GM19463 (cell line): ENCODE measurements around the gene MTA3.

ENCODE experiments used
- ATAC-seq: cut with Tn5 transposase; IDR thresholded peaks from one replicate; pipeline ENCODE4 v1.9.1; 2021; ENCODE audit warnings: mild to moderate bottlenecking, moderate library complexity; ENCODE audit not compliant: unreplicated experiment

The MTA3 gene

DNA sequence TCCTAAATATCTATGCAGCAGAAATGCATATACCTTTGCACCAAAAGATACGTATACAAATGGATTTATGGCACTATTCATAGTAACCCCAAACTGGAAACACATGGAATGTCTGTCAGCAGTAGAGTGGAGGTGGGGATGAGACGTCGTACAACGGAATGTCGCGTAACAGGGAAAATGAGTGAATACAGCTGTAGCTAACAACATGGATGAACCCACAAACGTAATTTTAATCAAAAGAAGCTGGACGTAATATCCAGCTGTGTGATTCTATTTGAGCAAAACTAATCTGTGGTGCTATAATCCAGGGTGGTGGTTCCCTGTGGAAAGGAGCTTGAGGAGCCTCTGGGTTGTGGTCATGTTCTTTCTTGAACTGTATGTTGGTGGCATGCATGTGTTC, 89.9 kb downstream of the MTA3 start:
- ATAC-seq, result no peak

DNA sequence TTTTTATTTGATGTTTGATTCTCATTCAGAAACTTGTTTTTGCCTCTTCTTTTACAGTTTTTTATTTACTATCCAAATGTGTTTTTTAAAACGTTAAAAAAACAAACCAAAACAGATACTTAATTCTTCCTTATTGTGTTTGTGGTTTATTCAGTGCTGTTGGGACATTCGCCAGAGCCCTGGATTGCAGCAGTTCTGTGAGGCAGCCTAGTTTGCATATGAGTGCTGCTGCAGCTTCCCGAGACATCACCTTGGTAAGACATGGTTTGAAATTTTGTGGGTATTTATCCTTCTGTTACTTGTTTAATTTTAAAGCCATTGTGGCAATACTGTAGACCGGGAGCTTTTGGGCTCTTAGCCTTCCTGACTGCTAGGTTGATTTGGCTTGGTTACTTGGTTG, 91.2 kb downstream of the MTA3 start:
- no peak for ATAC-seq

DNA sequence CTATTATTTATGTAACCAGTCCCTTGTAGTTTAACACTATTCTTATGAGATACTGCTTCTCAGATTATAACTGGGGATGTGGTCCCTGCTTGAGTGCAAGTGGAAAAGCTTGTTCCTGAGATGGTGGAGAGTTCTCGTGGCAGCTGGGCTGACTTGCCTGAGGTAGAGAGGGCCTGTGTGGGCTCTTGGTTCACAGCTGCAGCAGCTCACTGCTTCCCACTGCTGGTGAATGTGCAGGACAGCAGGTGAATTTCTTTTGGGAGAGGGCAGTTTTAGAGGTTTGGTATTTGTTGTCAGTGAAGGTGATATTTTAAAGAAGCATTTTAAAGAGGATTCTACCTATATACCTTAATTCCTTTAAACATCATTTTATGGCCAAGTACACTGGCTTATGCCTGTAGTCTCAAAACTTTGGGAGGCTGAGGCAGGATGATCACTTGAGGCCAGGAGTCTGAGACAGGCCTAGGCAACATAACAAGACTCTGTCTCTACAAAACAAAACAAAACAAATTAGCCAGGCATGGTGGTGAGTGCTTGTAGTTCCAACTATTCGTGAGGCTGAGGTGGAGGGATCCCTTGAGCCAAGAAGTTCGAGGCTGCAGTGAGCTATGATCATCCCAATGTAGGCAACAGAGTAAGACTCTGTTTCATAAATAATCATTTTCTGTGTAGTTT, 94.8 kb downstream of the MTA3 start:
- ATAC-seq, result peak; percentile 88

DNA sequence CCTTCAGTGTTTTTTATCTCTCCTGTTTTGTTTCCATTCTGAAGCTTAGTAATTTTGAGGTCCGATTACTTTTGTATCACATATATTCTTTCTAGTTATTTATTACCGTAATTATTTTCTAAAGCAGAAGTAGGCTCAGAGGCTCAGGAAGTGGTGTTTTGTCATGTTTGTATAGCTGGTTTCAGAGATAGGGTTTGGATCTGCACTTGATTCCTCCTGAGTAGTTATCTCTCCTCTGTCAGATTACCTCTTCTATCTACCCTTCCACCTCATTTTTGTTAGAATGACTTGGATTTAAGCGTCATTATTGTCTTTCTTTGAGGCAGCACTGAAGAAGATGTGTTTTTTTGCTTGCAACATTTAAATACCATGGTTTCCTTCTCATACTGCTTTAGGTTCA, 95.4 kb downstream of the MTA3 start:
- peak; percentile 39 for ATAC-seq

DNA sequence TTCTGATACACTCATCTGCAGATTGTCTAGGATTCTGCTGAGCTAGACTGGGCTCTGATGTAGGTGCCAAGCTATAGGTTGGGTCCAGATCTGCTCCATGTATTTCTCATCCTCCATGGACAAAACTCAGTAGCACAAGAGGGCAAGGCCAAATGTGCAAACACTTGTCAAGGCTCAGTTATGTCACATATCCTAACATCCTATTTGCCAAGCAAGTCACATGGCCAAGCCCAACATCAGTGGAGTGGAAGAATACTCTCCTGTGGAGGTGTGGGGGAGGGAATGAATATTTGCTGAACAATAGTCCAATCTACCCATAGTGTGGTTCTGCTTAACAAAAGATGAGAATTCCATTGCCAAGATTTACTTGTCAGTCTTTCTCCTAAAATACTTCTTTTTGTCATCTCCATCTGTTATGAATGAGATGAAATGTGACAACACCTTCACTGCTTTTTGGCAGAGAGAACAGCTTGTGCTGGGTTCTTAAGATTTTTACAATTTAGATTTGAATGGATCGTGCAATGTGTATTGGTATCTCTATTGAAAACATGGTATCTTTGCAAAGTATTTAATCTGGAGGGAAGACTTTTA, 105.7 kb downstream of the MTA3 start:
- ATAC-seq, result no peak

DNA sequence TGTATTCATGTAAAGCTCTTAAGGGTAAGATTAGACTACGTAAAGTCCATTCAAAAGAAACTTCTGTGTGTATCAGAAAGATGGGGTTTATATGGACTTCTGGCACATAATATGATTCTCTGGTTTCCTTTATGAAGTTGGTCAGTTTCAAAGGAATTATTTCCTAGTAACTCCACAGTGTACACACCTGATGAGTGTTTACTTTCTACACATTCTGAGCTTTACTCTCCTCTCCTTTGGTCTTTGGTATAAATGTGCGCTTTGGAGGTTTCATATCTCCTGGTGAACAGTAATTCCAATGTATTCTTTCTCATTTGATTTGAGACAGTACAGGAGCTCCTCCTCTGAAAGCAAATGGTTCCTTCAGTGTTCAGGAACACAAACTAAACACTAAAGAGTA, 107.4 kb downstream of the MTA3 start:
- ATAC-seq, result no peak

DNA sequence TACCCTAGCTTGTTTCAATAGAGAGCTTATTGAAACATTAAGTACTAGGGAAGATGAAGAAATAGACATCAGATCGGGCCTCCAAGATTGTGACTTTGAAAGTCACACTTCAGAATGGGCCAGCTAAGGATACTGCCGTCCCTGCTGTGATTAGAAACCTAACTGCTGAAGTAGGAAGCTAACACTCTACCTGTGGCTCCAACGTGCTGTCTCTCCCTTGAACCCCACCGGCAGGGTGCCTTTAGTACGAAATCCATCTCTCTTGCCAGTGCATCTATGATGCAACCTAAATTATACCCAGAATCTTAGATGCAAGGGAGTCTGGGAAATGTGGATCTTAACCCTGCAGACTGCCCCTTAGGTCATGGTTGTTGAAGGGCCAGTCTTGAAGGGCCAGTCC, 116.9 kb downstream of the MTA3 start:
- ATAC-seq, result no peak

DNA sequence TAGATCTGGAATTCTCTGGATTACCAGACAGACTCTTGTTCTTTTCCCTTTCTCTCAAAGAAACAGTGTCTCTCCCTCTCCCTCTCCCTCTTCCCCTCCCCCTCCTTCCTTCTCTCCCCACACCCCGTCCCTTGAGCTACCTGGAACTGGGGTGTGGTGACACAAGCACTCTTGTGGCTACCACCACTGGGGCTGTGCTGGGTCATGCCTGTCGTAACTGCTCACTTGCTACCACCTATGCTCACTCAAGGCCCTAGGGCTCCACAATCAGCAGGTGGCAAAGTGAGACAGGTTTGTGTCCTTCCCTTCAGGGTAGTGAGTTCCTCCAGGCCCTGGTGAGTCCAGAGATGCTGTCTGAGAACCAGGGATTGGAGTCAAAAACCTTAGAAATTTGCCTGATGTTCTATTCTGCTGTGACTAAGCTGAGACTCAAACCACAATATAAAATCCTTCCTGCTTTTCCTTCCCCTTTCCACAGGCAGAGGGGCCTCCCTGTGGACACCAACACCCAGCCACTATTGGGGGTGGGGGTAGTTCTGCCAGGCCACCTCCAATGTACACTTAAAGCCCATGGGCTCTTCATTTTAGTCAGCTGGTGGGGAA, 124.7 kb downstream of the MTA3 start:
- no peak for ATAC-seq

DNA sequence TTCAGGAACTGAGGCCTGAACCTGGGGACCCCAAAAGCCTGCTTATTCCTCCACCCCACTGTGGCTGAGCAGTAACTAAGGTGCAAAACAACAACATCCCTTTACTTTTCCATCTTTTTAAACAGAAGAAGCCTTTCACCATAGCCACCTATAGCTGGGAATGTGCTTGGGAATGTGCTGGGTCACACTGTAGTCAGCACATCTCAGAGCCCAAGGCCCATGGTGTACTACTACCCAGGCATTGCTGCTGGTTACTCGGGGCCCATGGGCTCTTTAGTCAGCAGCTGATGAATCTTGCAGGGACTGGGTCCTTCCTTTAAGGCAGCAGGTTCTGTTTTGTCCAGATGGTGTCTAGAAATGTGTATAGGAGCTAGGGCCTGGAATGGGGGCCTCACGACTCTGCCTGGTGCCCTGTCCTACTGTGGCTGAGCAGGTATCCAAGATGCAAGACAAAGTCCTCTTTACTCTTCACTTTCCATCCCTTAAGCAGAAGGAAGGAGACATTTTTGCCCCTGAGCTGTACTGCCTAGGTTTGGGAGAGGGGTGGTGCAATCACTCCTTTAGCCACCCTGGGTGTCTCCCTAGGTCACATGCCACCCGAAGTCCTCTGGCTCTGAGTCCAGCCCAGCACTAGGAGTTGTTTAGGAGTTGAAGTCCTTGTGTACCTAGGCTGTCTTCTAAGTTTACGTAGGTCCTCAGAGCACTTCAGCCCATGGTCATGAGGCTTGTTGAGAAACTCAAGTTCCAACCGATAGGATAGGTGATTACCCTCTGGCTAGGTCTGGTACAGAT, 125.5 kb downstream of the MTA3 start:
- no peak for ATAC-seq

DNA sequence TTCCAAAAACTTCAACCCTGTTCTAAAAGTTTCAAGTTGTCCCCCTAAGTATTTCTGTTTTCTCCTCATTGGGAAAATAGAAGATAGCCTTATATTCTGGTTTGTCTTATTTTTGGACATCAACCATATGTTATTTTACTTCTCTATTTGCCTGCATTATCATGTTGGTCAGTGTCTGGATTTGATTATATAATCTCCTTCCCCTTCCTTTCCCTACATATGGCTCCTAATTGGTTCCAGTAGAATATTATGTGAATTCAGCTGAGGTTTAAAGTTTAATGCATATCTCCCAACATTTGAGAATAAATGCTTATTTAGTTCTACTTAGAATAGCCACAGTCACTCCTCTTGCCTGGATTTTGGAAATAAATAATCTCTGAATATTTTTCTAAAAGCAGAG, 128.6 kb downstream of the MTA3 start:
- ATAC-seq, result no peak

DNA sequence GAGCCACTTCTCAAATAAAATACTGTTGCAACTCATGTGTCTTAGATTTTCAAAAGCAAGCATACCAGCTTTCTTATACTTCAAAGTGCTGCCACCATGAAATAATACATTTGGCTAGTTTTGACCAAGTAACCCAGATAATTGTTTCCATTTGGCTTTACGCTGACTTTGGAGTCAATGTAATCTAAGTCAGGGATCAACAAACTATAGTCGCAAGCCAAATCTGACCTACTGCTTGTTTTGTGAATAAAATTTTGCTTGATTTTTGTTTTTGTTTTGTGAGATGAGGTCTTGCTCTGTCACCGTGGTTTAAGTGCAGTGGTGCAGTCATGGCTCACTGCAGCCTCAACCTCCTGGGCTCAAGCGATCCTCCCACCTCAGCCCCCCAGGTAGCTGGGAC, 130.5 kb downstream of the MTA3 start:
- ATAC-seq, result no peak

DNA sequence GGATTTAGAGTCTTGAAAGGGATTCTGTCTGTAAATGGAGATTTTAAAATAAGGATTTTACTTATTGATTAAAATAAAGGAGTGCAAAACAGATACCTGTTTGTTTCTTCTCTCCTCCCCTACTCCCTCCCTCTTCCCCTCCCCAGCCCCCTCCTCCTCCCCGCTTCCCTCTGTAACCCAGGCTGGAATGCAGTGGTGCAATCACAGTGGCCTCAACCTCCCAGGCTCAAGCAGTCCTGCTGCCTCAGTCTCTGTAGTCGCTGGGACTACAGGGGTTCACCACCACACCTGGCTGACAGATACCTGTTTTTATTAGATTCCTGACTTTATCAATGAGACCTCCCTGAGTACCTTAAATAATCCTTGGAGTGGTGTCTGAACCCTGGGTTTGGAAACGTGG, 138.4 kb downstream of the MTA3 start:
- no peak for ATAC-seq

DNA sequence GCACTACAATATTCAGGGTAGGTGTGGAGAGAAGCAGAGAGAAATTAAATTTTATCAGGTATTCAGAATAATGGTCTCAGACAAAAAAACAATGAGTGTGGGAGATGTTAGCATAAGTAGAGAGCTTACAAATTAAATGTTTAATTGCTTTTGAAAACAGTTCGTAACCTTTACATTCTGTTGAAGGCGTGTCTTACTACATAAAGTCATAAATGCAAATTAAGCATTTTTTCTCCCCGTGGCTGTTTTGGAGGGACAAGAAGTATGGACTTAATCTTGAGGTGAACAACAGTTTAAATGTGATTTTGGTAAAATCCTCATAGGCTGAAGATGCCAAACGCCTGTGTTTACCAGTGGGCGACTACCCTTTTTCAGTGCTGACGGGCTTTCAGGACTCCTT, 139.7 kb downstream of the MTA3 start:
- ATAC-seq, result no peak

DNA sequence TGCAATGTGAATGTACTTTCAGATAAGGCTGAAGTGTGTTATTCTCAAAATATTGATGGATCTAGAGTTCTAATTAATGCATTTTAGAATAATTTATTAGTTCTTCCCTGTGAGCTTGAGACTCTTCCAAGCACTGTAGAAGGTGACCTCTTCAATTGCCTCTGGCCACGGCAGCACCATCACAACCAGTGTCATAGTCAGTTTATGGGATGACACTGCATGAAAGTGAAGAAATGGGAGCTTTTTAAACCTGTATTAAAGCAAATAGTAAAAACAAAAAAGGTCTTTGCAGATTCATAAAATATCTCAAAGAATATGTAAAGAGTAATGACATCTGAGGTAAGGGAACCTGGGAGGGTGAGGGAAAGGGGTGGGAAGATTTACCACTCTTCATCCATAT, 143.5 kb downstream of the MTA3 start:
- no peak for ATAC-seq

DNA sequence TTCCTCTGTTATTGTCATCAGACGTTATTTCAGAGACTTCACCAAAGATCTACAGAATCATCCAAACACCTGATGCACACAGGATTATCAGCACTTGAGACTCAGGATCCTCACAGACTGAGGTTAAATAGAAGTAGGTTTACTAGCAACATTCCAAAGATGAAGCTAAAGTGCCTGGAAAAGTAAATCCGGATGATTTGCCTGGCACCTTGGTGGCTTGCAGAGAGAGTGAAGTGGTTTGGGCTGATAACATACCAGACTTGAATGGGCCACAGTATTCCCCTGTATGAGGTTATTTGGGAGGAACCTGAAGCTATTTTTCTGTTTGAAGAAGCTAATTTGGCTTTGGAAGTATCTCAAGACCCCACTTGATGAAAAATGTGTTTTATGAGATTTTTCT, 144.5 kb downstream of the MTA3 start:
- ATAC-seq, result no peak

DNA sequence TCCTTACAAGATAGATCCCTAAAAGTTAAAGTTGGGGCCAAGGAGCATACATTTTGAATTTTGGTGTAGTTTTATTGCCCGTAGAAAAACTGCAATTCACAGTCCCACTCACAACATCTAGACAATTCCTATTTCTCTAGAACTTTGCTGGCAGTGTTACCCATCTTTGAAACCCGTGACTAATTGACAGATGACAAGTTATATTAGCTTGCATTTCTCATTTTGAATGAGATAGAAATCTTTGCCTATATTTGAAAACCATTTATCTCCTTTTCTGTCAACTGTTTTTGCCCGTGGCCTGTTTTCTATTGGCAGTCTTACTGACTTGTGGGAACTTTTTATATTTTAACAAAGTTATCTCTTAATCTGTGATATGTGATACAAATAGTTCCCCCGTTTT, 145.5 kb downstream of the MTA3 start:
- ATAC-seq, result no peak

DNA sequence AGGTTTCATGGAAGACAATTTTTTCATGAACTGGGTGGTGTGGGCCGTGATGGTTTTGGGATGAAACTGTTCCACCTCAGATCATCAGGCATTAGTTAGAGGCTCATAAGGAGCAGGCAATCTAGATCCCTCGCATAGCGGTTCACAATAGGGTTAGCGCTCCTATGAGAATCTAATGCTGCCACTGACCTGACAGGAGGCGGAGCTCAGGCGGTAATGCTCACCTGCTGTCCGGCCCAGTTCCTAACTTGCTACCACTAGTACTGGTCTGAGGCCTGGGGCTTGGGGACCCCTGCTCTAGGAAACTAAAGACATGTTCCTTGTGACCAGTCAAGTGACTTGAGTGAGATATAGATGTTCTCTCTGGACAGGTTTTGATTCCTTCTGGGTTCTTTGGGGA, 146.3 kb downstream of the MTA3 start:
- ATAC-seq, result no peak

DNA sequence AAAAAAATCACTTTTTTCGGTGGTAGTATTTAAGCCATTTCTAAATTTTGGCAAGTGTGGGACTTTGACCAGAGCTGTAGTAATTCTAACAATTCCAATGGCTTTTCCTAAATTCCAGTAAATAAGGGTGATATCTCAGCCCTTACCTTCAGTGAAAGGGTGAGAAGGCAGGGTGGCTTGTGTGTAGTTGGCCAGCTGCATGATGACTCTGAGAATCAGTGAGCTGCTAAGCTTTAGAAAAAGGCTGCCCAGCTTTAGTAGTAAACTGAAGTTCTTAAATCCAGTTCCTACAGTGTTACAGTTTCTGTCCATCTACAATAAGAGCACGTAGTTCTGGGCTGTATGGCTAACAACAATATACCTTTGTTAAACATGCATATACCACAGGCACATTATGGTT, 153.5 kb downstream of the MTA3 start:
- ATAC-seq, result no peak

DNA sequence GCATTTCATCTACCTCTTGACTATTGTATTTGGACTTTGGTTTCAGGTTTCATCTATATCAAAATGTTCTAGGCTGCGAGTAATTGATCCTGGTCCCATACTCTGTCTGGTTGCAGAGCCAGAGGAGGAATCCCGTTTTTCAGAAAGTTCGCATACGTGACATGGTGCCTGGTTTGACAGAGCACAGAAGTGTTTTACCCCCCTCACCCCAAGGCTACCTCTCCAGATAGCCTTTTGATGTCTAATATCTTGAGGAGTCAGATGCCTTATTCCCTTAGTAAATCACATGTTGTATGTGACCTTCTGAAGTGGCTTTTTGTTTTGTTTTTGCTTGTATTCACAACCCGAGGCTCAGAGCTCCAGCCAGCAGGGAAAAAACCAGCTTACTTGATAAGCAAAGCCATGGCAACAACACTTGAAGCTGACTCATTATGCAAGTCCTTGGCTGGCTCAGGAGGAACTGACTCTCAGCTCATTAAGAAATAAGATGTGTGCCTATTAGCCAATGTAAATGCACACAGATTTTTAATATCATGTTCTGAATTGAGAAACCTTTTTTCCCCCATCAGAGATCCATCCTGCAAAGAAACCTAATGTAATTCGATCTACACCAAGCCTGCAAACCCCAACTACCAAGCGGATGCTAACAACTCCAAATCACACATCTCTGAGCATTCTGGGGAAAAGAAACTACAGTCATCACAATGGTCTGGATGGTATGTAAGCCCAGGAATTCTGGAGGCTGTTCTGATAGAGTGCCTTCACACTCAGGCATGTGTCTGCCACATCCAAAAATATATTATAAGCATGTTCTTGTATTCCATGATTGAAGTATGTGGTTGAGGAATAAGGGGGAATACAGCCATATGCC, 154.1 kb downstream of the MTA3 start:
- peak; percentile 99 for ATAC-seq

DNA sequence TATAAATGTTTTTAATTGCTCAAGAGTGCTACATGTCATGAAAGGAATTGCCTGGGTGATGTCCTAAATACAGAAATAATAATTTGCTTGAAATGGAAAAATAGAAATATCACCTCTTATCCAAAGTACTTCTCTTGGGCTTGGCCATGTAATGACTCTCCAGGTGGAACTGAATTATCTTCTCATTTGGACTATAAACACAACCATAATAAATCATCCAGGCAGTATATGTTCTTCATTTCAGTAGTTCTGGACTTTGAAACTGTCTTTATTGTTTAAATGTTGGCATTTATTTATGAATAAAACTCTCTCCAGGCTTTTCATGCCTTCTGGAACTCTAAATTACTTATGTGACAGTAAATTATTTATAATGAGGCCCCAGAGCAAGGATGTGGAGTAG, 155.0 kb downstream of the MTA3 start:
- ATAC-seq, result no peak

DNA sequence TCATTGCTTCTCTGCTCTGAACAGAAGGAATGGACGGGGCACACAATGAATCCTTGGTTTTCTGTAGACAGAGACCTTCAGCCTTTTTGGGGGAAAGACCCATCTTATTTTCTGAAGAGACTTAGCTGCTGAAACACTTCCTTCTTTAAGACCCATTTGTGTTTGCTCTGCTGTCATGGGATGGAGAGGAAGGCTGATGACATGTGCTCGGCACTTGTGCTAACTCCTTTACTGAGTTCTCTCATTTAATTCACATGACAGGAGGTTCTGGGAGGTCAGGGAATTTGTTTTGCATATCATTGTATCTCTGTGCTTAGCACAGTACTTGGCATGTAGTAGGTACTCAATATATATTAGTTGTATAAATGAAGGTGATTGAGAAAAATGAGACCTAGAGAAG, 156.5 kb downstream of the MTA3 start:
- ATAC-seq, result no peak
